K562 treated with DMSO at 1 percent for 4 hours (cell line): ENCODE results near the gene JAG2. TPM values are rescaled to one million over a fixed set of nuclear protein-coding genes. Genes with fewer than 3 reads are reported as not detected.

Experiments used
- total RNA-seq: library from RNA; unstranded; fragments of 300-600 nt; gene quantifications from 2 replicates; pipeline ENCODE4 v1.2.3, GENCODE V29; 2022; ENCODE audit not compliant: insufficient read depth

The JAG2 gene
- 9.5 and 16.0 TPM in 2 replicates for total RNA-seq

DNA sequence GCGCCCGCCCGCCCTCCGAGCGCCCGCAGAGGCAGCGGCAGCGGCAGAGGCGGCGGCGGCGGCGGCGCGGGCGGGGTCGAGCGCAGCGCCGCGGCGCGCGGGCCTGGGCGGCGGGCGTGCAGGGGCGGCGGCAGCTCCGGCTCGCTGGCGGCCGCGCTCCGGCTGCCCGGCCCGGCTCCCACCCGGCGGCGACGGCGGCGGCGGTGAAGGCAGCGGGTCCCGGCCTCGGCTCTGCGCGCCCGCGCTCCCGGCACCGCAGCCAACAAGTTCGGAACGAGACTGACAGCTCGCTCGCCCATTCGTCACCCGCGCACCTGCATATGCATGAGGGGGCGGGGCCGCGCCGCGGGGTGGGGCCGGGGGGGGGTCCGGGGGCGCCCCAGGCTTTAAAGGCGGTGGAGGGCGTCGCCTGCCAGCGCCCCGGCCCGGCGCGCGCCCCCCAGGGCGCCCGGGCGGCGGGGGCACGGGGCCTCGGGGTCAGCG is at the start of gene JAG2:
JAG2 (minus strand) TSS at position 281 of the 483 bp plus-strand sequence. CDS start 356 bp downstream, outside the sequence.

DNA sequence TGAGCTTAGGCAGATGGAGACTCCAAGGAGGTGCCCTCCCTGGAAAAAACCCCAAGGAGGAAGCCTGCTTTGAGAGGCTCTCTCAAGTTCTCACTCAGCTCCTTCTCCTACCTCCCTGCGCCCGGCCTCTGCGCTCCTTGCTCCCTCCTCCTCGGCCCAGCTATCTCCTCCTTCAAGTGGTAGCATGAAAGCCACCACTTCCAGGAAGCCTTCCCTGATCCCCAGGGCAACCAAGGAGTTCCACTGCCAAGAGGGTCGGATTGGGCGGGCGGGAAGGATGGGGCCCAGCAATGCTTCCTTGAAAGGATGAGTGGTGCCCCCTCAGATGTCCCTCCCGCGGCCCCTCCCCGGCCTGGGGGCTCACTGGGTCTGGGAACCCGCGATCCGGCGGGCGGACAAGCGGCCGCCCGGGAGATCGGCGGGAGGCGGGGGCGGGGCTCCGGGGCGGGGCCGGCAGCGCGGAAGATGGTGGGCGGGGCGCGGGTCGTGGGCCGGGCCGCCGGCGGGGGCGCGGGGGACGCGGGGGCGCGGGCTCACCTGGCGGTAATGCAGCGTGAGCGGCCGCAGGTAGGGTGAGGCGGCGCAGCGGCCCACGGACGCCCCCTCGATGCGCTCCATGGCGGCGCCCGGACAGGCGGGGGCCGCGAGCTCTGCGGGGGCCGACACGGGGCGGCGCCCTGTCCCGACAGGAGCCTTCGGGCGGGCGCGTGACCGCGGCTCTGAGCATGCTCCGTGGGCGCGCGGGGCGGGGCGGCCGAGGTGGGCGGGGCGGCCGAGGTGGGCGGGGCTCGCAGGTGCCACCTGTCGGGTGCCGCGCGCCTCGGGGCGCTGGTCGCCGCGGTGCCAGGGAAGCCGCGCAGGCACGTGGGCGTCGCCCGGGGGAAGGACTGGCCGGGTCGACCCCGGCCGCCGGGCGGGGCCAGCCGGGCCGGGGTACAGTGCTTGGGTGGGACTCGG is 12.3 kb upstream of the JAG2 start, which contains the start of gene NUDT14:
NUDT14 (minus strand) TSS at position 721 of the 957 bp plus-strand sequence; CDS start at position 618, 103 bp downstream.

Other genes starting within 250 kb of the JAG2 start
- 3.9 TPM in 1 of 2 replicates, not detected in the other for gene PLD4, start 243.9 kb downstream of the JAG2 start, total RNA-seq
- 0.12 TPM in 1 of 2 replicates, not detected in the other for gene AHNAK2, start 190.4 kb downstream of the JAG2 start, total RNA-seq
- gene CLBA1, start 183.0 kb downstream of the JAG2 start, total RNA-seq = 1.5 and 1.7 TPM in 2 replicates
- gene CDCA4, start 147.7 kb downstream of the JAG2 start, total RNA-seq = 29.5 and 31.6 TPM in 2 replicates
- 1.8 and 2.3 TPM in 2 replicates for gene GPR132, start 103.3 kb downstream of the JAG2 start, total RNA-seq
- 20.7 and 45.7 TPM in 2 replicates for gene NUDT14, start 12.5 kb upstream of the JAG2 start, total RNA-seq
- gene BTBD6, start 79.8 kb upstream of the JAG2 start, total RNA-seq = not detected in 2 replicates
- 19.5 and 24.6 TPM in 2 replicates for gene BRF1, start 132.2 kb upstream of the JAG2 start, total RNA-seq
- gene PACS2, start 146.0 kb upstream of the JAG2 start, total RNA-seq = 18.3 and 21.3 TPM in 2 replicates
- 0.30 TPM in 1 of 2 replicates, not detected in the other for gene TEX22, start 229.8 kb upstream of the JAG2 start, total RNA-seq